ENCODE results near the gene HNRNPUL1. TPM values are rescaled to one million over a fixed set of nuclear protein-coding genes. Genes with fewer than 3 reads are reported as not detected.
A peak's percentile ranks its signal among the peaks of the same experiment; 100 is the strongest.

Gene HNRNPUL1
- total RNA-seq, 1 donor from 2014 or later: 143 TPM

DNA sequence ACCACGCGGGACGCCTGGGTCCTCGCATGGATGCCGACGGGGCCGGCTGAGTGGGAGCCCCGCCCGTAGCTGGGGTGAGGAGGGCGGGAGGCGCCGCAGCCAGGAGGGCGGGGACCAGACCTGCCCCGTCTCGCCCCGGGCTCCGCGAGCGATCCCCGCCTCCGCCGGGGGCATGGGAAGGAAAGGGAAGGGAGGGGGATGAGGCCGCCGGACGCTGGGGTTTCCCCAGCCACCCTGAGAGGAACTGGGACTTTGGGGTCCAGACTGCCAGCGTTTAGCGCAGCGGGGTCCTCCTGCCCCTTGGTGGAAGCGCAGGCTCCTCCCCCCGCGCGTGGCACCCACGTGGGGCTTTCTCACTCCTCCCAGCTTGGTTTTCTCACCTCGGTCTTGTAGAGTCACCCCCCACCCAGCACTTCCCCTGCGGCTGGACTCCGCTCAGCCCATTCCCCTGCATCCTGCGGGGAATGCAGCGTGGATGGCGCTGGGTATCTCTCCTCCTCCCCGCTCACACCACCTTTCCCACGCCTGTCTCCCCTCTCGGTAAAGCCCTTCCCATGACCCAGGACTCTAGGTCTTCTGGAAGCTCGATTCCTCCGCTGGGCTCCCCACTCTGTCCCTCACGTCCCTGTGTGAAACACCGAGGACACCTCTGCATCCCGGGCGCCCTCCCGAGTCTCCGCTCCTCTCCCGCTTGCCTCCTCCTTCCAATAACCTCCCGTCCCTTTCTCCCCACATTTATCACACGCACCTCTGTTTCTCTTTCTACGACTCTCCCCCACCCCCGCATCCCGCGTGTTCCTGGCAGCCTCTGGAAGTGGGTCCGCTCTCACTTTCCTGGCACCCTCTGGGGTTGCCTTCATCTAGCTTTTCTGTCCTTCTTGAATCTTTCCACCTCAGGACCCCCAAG is 87.4 kb downstream of the HNRNPUL1 start:
- DNase-seq (ENCODE audit: low spot score): peak; percentile 92

DNA sequence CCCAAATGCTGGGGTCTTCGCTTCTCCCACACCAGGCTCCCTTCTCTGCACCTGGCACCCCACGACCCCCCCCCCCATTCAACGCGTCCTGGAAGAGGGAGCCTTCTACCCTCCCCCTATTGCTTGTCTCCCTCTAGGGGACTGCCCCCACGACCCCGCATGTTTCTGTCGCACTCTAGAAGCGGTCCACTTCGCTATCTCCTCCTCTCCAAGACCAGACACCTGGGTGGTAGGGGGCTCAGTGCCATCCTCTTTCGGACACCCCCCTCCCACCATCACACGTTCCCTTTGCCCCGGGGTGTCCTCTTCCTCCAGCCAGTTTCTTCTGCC is 88.1 kb downstream of the HNRNPUL1 start:
- no peak for DNase-seq (ENCODE audit: low spot score)

DNA sequence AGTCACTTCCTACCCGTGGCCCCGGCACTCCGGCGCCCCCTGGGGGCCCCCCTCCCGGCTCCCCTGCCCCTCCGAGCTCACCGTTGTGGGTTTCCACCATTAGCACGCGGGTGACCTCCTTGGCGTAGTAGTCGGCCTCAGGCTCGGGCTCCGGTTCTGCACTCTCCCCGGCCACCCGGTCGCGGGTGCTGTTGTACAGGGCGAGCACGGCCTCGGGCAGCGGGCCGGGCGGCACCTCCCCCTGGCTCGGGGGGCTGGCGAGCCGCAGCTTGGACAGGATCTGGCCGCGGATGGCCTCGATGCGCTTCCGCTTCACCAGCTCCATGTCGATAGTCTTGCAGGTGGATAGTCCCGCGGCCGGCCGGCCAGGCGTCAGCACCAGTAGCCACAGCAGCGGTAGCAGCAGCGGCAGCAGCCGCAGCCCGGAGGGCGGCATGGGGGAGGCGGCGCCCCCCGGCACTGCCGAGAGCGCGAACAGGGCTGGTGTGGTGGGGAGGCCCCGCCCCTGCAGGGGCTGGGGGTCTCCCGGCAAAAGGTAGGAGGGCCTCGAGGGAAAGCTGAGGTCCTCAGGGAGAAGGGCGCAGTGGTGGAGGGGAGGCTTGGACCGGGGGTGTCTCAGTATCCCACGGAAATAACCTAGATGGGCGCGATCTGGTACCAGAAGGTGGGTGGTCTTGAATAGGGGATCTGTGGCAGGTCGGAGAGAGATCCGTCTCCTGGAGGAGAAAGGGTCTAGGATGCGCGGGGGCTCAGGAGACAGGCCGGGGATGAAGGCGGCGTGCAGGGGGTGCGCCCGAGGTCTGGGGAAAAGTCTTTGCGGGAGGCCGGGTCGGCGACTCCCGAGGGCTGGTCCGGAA is 88.7 kb downstream of the HNRNPUL1 start:
- peak; percentile 92 for DNase-seq (ENCODE audit: low spot score)

DNA sequence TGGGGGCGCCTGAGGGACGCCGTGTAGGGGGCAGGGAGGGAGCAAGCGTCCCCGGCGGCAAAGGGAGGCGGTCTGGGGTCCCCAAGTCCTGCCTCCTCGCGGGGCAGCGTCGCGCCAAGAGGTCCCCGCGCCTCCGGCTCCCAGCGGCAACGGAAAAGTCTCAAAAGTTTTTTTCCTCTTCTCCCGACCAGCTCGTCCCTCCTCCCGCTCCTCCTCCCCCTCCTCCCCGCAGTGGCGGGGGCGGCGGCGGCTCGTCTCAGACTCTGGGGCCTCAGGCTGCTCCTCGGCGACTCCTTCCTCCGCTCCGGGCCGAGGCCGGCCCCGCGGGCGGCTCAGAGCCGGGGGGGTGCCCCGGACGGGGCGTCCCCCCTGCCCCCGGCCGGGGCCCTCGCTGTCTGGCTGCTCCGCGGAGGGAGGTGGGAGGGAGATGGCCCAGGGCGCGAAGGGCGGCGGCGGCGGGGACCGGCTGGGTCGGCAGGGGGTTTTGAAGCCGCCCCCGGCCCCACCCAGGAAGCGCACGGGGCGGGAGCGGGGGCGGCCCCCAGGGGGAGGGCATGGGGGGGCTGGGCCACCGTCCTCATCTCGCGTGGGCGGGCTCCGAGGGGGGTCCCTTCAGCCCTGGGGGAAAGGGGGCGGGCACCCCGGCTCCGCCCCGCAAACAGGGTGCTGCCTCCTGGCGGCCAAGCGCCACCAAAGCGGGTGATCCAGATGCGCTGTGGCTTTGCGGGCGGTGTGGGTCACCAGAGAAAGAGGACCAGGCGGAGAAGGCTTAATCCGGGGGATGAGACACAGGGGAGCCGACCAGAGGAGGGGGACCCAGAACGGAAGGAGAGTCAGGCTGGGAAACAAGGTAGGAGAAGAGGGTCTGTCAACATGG is 89.5 kb downstream of the HNRNPUL1 start, which contains the start of gene TGFB1:
Gene TGFB1, minus strand, starts transcription at position 457 of the 877 bp plus-strand sequence. CDS start 878 bp downstream, outside the sequence.
- DNase-seq (ENCODE audit: low spot score): peak; percentile 96

DNA sequence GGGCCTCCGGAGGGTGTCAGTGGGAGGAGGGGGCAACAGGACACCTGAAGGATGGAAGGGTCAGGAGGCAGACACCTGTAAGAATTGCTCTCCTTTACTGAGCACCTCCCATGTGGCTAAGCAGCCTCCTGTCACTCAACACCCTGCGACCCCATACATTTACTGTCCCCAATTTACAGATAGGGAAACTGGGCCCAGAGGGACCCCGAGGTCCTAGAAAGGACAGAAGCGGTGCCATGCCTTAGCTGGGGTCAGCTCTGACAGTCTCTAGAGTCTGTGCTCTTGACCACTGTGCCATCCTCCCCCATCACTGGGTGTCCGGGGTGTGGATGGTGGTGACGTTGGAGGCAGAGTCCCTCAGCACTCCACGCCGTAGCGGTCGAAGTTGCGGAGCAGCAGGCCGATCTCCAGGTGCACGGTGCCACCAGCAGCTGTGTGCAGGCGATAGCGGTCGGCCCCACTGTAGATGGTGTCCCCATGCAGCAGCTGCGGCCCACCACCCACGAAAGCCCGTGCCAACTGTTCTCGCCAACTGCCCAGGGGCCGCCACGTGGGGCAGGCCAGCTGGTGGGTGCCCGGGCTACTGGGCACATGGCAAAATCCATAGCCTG is 90.3 kb downstream of the HNRNPUL1 start:
- DNase-seq (ENCODE audit: low spot score): no peak

DNA sequence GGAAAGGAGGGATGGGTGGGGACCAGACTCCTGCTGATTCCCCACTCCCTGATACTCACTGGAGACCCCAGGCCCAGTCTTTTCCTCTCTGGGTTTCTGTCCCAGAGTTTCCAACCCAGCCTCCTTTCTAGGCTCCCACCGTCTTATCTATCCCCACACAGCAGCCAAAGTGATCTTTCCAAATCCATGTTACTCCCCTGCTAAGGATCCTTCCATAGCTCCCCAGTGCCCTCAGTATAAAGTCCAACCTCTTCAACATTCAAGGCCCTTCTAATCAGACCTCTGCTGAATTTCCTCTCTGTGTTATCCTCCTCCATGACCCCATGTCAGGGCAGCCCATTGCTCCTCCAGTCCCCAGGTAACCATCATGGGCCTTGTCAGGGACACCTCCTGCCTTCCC is 90.9 kb downstream of the HNRNPUL1 start:
- no peak for DNase-seq (ENCODE audit: low spot score)

- DNase-seq (ENCODE audit: low spot score): no peak
These were observed 91.6 kb downstream of the HNRNPUL1 start for GRCh38 chr19:41355802-41356201.

DNA sequence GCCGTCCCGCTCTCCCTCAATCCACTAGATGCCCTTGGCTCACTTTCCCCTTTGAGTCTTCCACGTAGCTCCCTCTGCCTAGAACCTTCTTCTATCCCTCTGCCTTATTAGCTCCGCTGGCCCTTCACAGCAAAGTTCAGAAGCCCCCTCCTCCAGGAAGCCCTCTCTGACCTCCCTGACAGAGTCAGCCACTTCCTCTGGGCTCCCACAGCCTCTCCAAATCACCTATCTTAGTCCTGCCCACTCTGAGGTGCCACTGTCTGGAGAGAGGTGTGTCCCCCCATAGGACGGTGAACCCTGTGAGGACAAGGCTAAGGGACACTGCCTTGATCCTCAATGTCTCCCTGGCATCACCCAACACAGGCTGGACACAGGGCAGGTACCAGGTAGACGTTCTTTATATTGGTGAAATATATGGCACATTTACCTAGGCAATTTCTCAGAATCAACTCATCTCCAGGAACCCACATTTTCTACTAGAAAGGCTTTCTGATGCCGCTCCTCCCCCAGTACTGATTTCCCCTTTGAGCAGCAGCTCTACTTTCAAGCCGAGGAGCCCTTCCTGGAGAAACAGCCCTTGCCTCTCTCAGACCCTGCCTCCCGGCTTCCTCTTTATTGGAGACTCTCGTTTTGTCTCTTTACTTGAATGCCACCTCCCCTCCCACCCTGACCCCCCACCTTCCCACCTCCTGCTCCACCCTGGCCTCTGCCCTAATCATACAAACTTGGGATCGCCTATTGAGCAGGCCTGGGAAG is 93.0 kb downstream of the HNRNPUL1 start:
- no peak for DNase-seq (ENCODE audit: low spot score)

Other genes starting within 250 kb of the HNRNPUL1 start
- gene CYP2A13, start 175.9 kb upstream of the HNRNPUL1 start, total RNA-seq: not detected
- gene CYP2F1, start 149.9 kb upstream of the HNRNPUL1 start, total RNA-seq: not detected
- 2.2 TPM for gene CYP2S1, start 71.2 kb upstream of the HNRNPUL1 start, total RNA-seq
- 61.1 TPM for gene AXL, start 45.1 kb upstream of the HNRNPUL1 start, total RNA-seq
- gene CCDC97, start 45.8 kb downstream of the HNRNPUL1 start, total RNA-seq: 20.5 TPM
- 54.3 TPM for gene TGFB1, start 89.5 kb downstream of the HNRNPUL1 start, total RNA-seq
- 3.5 TPM for gene B9D2, start 99.8 kb downstream of the HNRNPUL1 start, total RNA-seq
- gene TMEM91, start 112.2 kb downstream of the HNRNPUL1 start, total RNA-seq: 10.0 TPM
- 9.6 TPM for gene EXOSC5, start 133.0 kb downstream of the HNRNPUL1 start, total RNA-seq
- 5.7 TPM for gene BCKDHA, start 133.4 kb downstream of the HNRNPUL1 start, total RNA-seq
- gene B3GNT8, start 163.0 kb downstream of the HNRNPUL1 start, total RNA-seq: 8.1 TPM
- 33.0 TPM for gene DMAC2, start 175.5 kb downstream of the HNRNPUL1 start, total RNA-seq
- gene ERICH4, start 178.8 kb downstream of the HNRNPUL1 start, total RNA-seq: not detected

Data from mesenteric fat pad (tissue), 1 donor.